NCI-H2196 (cell line): ENCODE results near the gene MYH7B.

Experiments
- DNase-seq: peaks from one replicate; lab custom pipeline; 2025; ENCODE audit not compliant: unreplicated experiment; lab: John Stamatoyannopoulos, UW

Gene MYH7B

GRCh38 chr20:34974246-34974645 is 18.6 kb downstream of the MYH7B start:
- no peak for DNase-seq

DNA sequence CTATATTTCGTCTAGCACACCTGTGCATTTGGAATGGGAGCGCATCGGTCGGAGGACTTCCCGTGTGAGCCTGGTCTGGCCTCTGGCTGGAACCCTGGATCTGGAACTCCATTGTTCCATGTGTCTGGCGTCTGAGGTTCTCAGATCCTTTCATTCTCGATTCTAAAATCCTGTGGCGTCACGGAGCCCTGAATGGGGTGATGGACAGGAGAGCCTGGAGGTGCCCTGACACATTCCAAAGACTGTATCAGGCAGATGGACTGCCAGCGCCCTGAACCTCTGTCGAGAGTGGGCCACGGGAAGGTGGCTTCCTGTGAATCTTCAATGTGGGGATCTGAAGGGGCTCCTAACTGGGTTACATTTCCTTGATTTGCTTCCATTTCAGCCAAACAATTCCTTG is 20.6 kb downstream of the MYH7B start:
- no peak for DNase-seq

DNA sequence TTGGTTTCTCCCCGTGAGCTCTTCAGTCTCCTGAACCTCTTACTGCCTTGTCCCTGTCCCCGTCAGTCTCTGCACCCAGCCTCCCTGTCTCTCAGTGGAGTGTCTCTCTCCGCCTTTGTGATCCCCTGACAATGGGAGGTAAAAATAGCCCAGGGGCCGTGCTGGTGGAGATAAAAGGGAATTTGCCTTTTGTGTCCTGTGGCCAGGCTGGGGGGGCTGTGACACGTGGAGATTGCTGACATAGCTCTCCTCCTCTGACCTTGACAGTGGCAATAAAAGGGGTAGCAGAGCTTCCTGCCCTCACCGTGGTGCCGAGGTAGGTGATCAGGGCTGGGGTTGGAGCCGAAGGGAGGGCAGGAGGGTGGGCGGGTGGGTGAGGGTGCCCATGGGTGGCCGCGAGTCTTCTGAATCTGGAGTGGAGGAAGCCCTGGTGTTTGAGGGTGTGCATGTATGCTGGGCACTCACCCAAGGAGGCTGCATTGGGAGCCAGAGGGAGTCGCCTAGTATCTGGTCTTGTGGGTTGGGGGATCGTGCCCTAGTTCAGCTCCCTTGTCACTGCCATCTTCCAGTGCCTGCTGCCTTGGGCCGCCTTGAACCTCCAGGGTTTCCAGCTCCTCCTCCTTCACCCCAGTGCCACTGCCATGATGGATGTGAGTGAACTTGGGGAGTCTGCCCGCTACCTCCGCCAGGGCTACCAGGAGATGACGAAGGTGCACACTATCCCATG is 21.9 kb downstream of the MYH7B start:
- DNase-seq = no peak

DNA sequence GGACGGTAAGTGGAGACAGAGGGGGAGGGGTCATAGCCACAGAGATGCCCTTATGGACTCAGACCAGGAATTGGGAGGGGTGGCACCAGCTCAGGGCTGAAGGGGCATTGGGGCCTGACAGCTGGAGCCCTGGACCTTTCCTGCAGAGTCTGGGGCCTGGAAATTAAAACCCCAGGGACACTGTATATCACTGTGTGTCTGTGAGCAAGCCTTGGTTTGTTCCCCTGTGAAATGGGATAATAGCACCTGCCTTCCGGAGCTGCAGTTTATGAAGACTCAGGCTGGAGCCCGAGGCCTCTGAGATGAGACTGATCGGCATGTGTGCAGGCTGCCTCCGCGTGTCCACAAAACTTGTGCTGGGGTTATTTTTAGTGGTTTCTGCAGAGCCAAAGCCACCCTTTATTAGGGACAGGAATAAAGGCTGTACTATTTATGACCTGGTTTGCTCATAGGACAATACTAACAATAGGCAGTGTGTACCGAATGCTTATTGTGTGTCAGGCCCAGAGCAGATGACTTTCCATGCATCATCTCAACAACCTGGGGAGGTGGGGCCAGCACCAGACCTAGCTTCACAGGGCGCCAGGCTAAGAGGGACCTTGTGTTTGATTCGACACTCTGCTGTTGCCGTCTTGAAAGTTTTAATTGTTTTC is 22.6 kb downstream of the MYH7B start:
- no peak for DNase-seq

- DNase-seq = no peak
These were observed 23.9 kb downstream of the MYH7B start for GRCh38 chr20:34979366-34980153.

DNA sequence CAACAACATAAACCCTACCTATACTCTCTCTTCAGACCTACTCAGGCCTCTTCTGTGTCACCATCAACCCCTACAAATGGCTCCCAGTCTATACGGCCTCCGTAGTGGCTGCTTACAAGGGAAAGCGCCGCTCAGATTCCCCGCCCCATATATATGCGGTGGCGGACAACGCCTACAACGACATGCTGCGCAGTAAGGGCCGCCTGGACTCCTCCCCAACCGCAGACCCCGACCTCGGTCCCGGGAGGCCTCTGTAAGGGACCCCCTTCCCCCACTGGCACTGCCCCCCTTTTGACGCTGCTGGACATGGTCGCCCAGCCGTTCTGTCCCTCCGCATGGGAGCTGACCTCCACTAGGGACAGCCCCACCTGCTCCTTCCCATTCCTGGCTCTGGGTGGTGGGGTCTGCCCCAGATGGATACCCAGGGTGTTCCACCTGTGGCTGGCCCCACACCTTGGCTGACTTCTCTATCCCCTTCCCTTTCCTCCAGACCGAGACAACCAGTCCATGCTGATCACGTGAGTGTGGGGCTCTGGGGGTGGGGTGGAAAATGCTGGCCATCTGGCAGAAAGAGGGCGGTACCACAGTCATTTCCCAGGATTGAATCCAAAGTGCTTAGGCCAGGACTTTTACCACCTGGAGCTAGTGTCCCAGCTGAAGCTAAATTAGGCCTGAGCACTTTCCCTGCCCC is 25.0 kb downstream of the MYH7B start:
- no peak for DNase-seq

GRCh38 chr20:34982270-34983088 is 26.8 kb downstream of the MYH7B start:
- no peak for DNase-seq

DNA sequence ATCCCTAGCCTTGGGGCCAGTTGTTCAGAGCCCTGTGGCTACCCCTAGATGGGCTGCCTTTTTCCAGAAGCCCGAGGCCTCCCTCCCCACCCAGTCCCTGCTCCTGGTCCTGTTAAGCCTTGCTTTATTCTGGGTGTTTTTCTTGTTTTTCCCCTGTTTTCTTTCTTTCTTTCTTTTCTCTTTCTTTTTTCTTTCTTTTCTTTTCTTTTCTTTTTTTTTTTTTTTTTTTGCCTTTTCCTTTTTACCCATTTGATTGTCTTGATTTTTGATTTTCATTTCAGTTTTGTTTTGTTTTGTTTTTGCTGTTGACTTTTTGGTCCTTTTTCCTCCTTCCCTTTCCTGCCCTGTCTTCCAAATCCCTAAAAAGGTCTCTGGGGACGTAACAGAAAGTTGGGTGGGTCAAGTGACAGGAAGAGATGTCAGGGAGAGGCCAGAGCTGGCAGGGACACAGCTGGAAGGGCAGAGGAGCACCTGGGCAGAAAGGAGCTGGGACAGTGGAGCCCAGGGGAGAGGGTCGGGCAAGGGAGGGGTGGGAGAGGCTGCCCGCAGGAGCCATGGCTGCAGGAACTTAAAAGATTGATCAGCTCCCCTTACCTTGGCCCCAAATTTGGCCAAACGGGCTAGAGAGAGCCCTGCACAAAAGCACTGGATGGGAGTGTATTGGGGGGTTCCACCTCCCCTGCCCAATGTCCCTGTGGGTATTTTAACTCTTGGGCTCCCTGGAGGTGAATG is 27.6 kb downstream of the MYH7B start:
- DNase-seq = no peak

DNA sequence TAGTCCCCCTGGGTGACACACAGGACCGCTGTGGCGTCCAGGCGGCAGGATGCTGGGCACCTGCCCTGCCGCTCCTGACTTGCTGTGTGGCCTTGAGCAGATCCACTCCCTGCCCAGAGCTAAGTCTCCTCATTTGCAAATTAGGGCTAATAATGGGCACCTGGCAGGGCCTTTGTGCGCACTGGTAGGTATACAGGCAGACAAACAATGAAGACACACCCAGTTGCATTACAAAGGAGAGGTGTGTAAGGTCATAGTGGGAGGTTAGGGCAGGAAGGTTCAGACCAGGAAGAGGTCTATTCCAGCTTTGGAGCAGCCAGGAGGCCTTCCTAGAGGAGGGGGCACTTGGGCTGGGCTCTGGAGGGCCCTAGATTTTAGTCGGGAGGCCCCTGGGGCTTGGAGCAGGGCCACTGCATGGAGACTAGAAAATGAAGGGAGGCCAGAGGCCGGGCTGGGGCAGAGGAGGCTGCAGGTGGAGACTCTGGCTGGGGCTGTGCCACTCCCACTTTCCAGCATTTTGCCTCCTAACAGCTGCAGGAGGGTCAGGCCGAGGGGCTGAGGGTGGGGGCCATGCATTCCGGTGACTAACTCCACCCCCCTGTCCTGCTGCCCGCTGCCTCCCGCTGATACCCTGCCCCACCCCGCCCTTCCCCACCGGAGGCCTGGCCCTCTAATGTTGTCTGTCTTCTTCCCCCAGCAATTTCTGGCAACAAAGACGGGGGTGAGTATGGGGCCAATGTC is 28.5 kb downstream of the MYH7B start:
- no peak for DNase-seq

DNA sequence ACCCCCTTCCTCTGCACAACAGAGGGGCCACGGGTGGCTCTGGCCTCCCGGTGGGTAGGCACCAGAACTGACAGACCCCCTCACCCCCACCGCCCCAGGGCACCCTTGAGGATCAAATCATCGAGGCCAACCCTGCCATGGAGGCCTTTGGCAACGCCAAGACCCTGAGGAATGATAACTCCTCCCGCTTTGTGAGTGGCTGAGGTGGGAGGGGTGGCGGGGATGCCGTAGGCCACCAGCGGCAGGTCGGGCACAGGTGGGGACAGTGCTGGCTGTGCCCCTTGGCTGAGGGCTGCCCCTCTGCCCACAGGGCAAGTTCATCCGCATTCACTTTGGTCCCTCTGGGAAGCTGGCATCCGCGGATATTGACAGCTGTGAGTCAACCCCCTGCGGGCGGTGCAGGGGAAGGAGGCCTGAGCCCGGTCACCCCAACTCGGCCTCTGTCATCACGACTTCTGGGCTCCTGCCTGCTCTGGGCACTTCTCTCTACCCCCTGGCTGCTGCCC is 29.1 kb downstream of the MYH7B start:
- DNase-seq = no peak

GRCh38 chr20:34985461-34986310 is 30.0 kb downstream of the MYH7B start:
- no peak for DNase-seq

GRCh38 chr20:34986311-34987287 is 30.9 kb downstream of the MYH7B start:
- DNase-seq = no peak

- DNase-seq = no peak
These were observed 31.9 kb downstream of the MYH7B start for GRCh38 chr20:34987288-34988190.

GRCh38 chr20:34988191-34988540 is 32.5 kb downstream of the MYH7B start:
- DNase-seq = no peak

DNA sequence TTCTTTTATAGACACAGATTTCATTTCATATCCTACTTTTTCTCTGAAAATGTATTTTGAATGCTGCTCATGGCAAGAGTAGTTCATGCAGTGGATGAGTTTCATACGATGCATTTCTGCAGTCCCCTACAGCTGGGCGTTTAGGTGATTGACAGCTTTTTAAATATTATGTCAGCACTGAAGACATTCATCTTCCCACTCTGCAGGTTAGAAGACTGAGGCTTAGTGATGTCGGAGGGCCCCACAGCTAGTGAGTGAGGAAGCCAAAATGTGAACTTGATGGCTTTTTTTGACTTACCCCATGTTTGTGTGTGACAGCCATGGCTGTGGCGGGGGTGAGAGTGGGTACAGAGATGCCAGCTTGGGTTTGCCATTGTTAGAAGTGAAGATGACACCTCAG is 33.5 kb downstream of the MYH7B start:
- no peak for DNase-seq

DNA sequence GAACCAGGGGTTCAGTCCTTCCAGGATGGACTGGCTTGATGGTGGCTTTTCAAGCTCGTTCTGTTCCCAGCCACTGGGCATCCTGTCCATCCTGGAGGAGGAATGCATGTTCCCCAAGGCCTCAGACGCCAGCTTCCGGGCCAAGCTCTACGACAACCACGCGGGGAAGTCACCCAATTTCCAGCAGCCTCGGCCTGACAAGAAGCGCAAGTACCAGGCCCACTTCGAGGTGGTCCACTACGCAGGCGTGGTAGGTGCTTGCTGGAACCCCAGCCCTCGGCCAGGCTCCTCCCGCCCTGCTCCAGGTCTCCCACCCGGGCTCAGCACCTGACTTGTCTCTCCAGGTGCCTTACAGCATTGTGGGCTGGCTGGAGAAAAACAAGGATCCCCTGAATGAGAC is 34.0 kb downstream of the MYH7B start:
- DNase-seq = no peak
